ENCODE data around the gene PRSS16.
A peak's percentile ranks its signal among the peaks of the same experiment; 100 is the strongest.

PRSS16 gene

DNA sequence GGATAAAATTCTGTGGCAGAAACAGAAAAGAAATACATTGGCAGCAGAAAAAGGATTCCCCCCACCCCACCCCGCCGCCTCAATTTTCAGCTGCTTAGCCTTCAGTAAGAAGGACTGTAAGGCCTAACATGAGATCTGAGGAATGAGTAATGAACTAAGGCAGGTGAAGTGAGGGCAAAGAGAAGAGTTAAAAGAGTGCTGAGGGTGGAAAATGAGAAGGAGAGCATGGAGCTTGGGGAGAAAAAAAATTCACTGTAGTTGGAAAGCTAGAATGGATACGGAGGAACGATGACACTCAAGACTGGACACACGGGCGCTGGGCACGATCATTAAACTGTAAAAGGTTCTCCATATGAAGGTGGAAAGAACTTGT is 50.0 kb downstream of the PRSS16 start:
- Histone ChIP-seq H3K27ac (ENCODE audit: low read depth, low read length) (no peak overlapping the region), H3K36me3 (ENCODE audit: insufficient read depth, low read length) (no peaks in the 10 kb centered on the region), H3K4me1 (ENCODE audit: control insufficient read depth, insufficient read depth, low read length, unreplicated experiment) (no peaks in the 10 kb centered on the region), H2AFZ (ENCODE audit: low read length, unreplicated experiment) (no peak overlapping the region), H3K79me2 (ENCODE audit: control insufficient read depth, insufficient read depth, low read length, unreplicated experiment) (no peaks in the 10 kb centered on the region), H3K4me3 (ENCODE audit: low read depth, low read length) (peak overlapping the region; percentile 78), H3K27me3 (ENCODE audit: insufficient read depth, low read length) (peaks cover 22% of the 10 kb centered on the region)

DNA sequence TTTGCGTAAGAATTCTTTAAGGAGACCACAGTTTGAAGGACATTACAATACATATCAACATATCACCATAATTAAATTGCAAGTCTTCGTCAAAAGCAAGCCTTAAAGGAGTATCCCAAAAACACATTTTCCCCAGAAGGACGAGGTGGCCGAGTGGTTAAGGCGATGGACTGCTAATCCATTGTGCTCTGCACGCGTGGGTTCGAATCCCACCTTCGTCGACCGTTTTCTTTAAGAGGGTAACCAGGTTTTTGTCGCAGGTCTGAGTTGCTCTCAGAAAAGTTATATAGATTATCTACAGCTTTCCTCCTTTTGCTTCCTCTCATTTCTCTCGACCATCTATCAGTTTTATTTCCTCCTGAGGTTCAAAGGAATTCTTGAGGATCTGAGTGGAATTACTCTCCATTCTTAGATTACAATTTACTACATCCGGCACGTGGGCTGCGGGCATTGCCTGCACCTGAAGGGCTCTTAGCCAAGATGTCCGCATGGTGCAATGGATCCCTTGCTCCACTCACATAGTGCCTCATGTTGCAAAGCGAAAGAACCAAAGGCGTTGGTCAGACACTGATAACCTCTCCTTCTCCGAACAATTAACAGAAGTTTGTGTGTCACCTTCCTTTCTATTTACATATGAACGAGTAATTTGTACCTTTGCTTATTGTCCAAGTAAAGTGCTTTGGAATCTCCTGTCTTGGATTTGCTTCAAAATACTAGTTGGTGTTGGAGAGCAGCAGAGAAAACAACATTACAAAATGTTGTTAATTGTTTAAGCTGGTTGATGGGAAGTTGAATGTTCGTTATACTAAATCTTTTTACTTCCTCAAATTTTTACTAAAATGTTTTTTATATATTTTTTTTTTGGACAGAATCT is 50.6 kb downstream of the PRSS16 start:
- Histone ChIP-seq H2AFZ (ENCODE audit: low read length, unreplicated experiment) (no peak overlapping the region), H3K4me1 (ENCODE audit: control insufficient read depth, insufficient read depth, low read length, unreplicated experiment) (no peaks in the 10 kb centered on the region), H3K27me3 (ENCODE audit: insufficient read depth, low read length) (peaks cover 22% of the 10 kb centered on the region), H3K79me2 (ENCODE audit: control insufficient read depth, insufficient read depth, low read length, unreplicated experiment) (no peaks in the 10 kb centered on the region), H3K4me3 (ENCODE audit: low read depth, low read length) (peak overlapping the region; percentile 78), H3K27ac (ENCODE audit: low read depth, low read length) (no peak overlapping the region), H3K36me3 (ENCODE audit: insufficient read depth, low read length) (no peaks in the 10 kb centered on the region)

DNA sequence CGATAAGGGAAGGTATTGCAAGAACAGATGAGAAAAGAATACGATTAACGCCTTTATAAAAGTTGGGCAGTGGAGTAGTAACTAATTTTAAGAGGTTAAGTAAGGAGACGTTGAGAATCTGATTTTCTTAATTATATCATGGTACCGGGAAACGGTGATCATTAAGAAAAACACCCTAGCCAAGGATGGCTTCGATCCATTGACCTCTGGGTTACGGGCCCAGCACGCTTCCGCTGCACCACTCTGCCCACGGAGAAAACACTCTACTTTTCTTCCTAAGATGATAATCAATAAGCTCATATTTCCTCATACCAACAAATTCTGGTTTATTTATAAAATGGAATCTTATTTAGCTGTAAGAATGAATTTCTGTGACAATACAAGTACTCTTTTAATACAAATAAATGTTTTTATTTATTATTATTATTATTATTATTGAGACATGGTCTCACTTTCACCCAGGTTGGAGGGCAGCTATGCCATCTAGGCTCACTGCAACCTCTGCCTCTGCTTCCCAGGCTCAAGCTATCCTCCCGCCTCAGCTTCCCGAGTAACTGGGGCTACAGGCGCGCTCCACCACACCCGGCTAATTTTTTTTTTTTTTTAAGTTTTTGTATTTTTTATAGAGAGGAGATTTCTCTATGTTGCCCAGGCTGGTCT is 56.2 kb downstream of the PRSS16 start:
- Histone ChIP-seq H3K36me3 (ENCODE audit: insufficient read depth, low read length) (no peaks in the 10 kb centered on the region), H3K27ac (ENCODE audit: low read depth, low read length) (no peak overlapping the region), H3K4me3 (ENCODE audit: low read depth, low read length) (no peak overlapping the region), H3K79me2 (ENCODE audit: control insufficient read depth, insufficient read depth, low read length, unreplicated experiment) (no peaks in the 10 kb centered on the region), H2AFZ (ENCODE audit: low read length, unreplicated experiment) (no peak overlapping the region), H3K4me1 (ENCODE audit: control insufficient read depth, insufficient read depth, low read length, unreplicated experiment) (no peaks in the 10 kb centered on the region), H3K27me3 (ENCODE audit: insufficient read depth, low read length) (peaks cover 63% of the 10 kb centered on the region)

All from ACC112 (cell line).